ENCODE results near the gene QPCTL. TPM values are rescaled to one million over a fixed set of nuclear protein-coding genes. Genes with fewer than 3 reads are reported as not detected.

Gene QPCTL
- total and polyA plus RNA-seq, 10 of the 15 experiments (the other 5 are each of a cell fraction or from before 2014, with no cell fraction given), result 1.1 to 22.6 (median 11.2) TPM

GRCh38 chr19:45691516-45692186 is 815 bp upstream of the QPCTL start, which contains the start of gene SNRPD2 (continued):
- TF ChIP-seq ZNF384 (IDR thresholded peaks at IDR 0.05; ENCODE audit: borderline replicate concordance, low read depth, low read length) (no peak), SRF (IDR thresholded peaks at IDR 0.05; ENCODE audit: low read depth in 2 of 2, low read length in 2 of 2) (no peak), POU2F2 (IDR thresholded peaks at IDR 0.05; ENCODE audit: borderline replicate concordance, low read depth, low read length) (peak; percentile 74; the same call in 2 of the 3 replicates), BMI1 (IDR thresholded peaks at IDR 0.05; ENCODE audit: borderline replicate concordance) (peak; percentile 66; the same call in 1 of the 2 replicates), YY1 (IDR thresholded peaks at IDR 0.05; ENCODE audit: low read depth, low read length) (0 out of 2 replicates have a peak, but pooled peaks have one; percentile 35), REST (IDR thresholded peaks at IDR 0.05; ENCODE audit: low read depth, low read length) (no peak), SUPT20H (IDR thresholded peaks at IDR 0.05; ENCODE audit: borderline replicate concordance, control insufficient read depth, low read depth, low read length) (no peak), SPI1 (IDR thresholded peaks at IDR 0.05; ENCODE audit: borderline replicate concordance, insufficient read depth, low read depth, low read length) (peak; percentile 91), ZNF274 (IDR thresholded peaks at IDR 0.05; ENCODE audit: insufficient read depth, insufficient read length) (no peak), SREBF2 (IDR thresholded peaks at IDR 0.05; ENCODE audit: low read length) (0 out of 2 replicates have a peak, but pooled peaks have one; percentile 54), PAX5 (IDR thresholded peaks at IDR 0.05; ENCODE audit: borderline replicate concordance, low read depth, low read length) (no peak), RUNX3 (IDR thresholded peaks at IDR 0.05; ENCODE audit: low read length) (no peak), NR2C1 (IDR thresholded peaks at IDR 0.05) (no peak), NFXL1 (IDR thresholded peaks at IDR 0.05; ENCODE audit: borderline replicate concordance) (no peak), SUZ12 (IDR thresholded peaks at IDR 0.05; ENCODE audit: unreplicated experiment) (no peak), HDGF (IDR thresholded peaks at IDR 0.05) (no peak), IRF4 (IDR thresholded peaks at IDR 0.05; ENCODE audit: low read depth, low read length) (0 out of 2 replicates have a peak, but pooled peaks have one; percentile 55), RFX5 (IDR thresholded peaks at IDR 0.05; ENCODE audit: low read depth, low read length) (no peak), HSF1 (IDR thresholded peaks at IDR 0.05; ENCODE audit: low read depth, low read length) (no peak), KAT2A (conservative IDR thresholded peaks at IDR 0.05; ENCODE audit: control insufficient read depth, low read depth, low read length) (no peak), CUX1 (IDR thresholded peaks at IDR 0.05; ENCODE audit: insufficient replicate concordance, low read depth, low read length) (no peak)
